Cardiac septum (tissue), 1 donor: ENCODE measurements around the gene RNASET2. TPM values are rescaled to one million over a fixed set of nuclear protein-coding genes. Genes with fewer than 3 reads are reported as not detected.
A peak's percentile ranks its signal among the peaks of the same experiment; 100 is the strongest.
"Not testable (repeated sequence)": the region's sequence is repeated elsewhere in the genome, so short reads cannot be mapped to it uniquely, and the experiment has no call there.

Experiments used
- DNase-seq: peaks from one replicate; pipeline ENCODE4 v3.0.0-alpha.2; 2020; ENCODE audit warnings: low spot score
- intact Hi-C: fragments of 100-400 bp; cut with DNase I; formaldehyde crosslinking; loops from one replicate; pipeline ENCODE4 v1.14.0; 2022
- total RNA-seq: library from RNA; stranded (reverse); fragmentation: NEBNext Ultra II Directional; extraction: Animal tissue kit (Norgen Biotek cat#: 25700); gene quantifications from one replicate; pipeline ENCODE4 v1.2.1, GENCODE V29; 2021
- donor health status: DM: no; HTN: no; CAD: no.

RNASET2 gene
- total RNA-seq, 1 donor from 2014 or later = 9.1 TPM

GRCh38 chr6:166950892-166951669 lies 5.3 kb downstream of the RNASET2 start:
- intact Hi-C loops = loop anchor here (5.0 kb wide), 1 partner anchor 89 kb away; no protein-coding TSS in a partner anchor
- DNase-seq = peak; percentile 84

- DNase-seq = no peak
- intact Hi-C loops = loop anchor here (5.0 kb wide), 1 partner anchor 88 kb away; no protein-coding TSS in a partner anchor
These were observed 5.9 kb downstream of the RNASET2 start for GRCh38 chr6:166950443-166950821.

GRCh38 chr6:166949528-166950442 lies 6.6 kb downstream of the RNASET2 start:
- no peak for DNase-seq
- intact Hi-C loops = loop anchor here (5.0 kb wide), 1 partner anchor 87 kb away; no protein-coding TSS in a partner anchor

GRCh38 chr6:166948724-166949123 lies 7.6 kb downstream of the RNASET2 start:
- intact Hi-C loops = not testable (repeated sequence)

GRCh38 chr6:166947251-166947650 lies 9.1 kb downstream of the RNASET2 start:
- no peak for DNase-seq

More at GRCh38 chr6:166948724-166949123, 7.6 kb downstream of the RNASET2 start:
- not testable (repeated sequence) for DNase-seq

GRCh38 chr6:166946125-166946524 lies 10.2 kb downstream of the RNASET2 start:
- no peak for DNase-seq
- intact Hi-C loops = no loop called here

More at GRCh38 chr6:166947251-166947650, 9.1 kb downstream of the RNASET2 start:
- intact Hi-C loops = no loop called here

- intact Hi-C loops = no loop called here
- no peak for DNase-seq
These were observed 11.6 kb downstream of the RNASET2 start for GRCh38 chr6:166944666-166945256.

GRCh38 chr6:166942393-166943168 lies 13.8 kb downstream of the RNASET2 start:
- intact Hi-C loops = no loop called here
- no peak for DNase-seq

- intact Hi-C loops = no loop called here
- no peak for DNase-seq
These were observed 15.7 kb downstream of the RNASET2 start for GRCh38 chr6:166940643-166941068.

GRCh38 chr6:166939894-166940293 lies 16.5 kb downstream of the RNASET2 start:
- DNase-seq = no peak
- intact Hi-C loops = no loop called here

- DNase-seq = no peak
- intact Hi-C loops = no loop called here
These were observed 17.0 kb downstream of the RNASET2 start for GRCh38 chr6:166939345-166939744.

- no peak for DNase-seq
- intact Hi-C loops = no loop called here
These were observed 17.6 kb downstream of the RNASET2 start for GRCh38 chr6:166938704-166939103.

GRCh38 chr6:166938150-166938549 lies 18.2 kb downstream of the RNASET2 start:
- no peak for DNase-seq
- intact Hi-C loops = no loop called here

- DNase-seq = no peak
- intact Hi-C loops = no loop called here
These were observed 18.6 kb downstream of the RNASET2 start for GRCh38 chr6:166937746-166938145.

GRCh38 chr6:166936079-166936787 lies 20.1 kb downstream of the RNASET2 start:
- intact Hi-C loops = no loop called here
- DNase-seq = no peak

- no peak for DNase-seq
- intact Hi-C loops = no loop called here
These were observed 21.0 kb downstream of the RNASET2 start for GRCh38 chr6:166935353-166935752.

GRCh38 chr6:166934174-166934573 lies 22.2 kb downstream of the RNASET2 start:
- intact Hi-C loops = no loop called here
- no peak for DNase-seq

GRCh38 chr6:166933396-166933795 lies 23.0 kb downstream of the RNASET2 start:
- DNase-seq = no peak
- intact Hi-C loops = no loop called here

- intact Hi-C loops = no loop called here
These were observed 23.7 kb downstream of the RNASET2 start for GRCh38 chr6:166932616-166933015.

More at GRCh38 chr6:166932616-166933015, 23.7 kb downstream of the RNASET2 start:
- DNase-seq = no peak
